CD4-positive, alpha-beta T cell treated with Interleukin-10 for 1 hour (primary cell): Measurements from ENCODE around the gene NTPCR.

Experiments
- DNase-seq: peaks from one replicate; pipeline ENCODE4 v3.0.0-alpha.2; 2020

NTPCR gene

DNA sequence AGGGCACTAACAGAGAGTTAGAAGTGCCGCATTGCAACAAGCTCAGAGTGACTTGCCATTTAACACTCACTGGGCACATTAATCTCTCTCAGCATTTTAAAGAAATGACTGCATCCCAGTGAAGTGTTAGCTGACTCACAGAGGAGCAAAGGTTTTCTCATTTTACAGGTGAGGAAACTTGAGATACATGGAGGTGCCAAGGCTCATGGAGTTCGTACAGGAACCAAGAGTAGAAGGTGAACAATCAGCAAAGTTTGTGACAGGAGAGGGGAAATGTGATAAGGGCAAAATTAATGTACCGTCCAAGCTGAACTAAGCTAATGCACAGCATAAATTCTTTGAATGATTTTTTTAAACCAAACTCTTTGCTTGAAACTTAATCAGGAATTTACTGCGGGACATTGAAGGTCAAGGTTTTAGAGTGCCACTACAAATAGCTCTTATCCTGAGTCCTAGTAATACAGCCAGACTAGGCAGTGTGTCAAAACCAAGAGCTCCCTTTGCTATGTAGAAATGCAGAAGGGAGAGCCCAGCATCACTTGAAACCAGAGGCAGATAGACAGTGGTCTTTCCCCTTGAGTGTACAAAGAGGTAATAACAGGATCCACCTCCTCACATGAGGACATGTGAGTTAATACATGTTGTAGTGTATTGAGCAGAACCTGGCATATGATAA is 22.4 kb upstream of the NTPCR start:
- no peak for DNase-seq

DNA sequence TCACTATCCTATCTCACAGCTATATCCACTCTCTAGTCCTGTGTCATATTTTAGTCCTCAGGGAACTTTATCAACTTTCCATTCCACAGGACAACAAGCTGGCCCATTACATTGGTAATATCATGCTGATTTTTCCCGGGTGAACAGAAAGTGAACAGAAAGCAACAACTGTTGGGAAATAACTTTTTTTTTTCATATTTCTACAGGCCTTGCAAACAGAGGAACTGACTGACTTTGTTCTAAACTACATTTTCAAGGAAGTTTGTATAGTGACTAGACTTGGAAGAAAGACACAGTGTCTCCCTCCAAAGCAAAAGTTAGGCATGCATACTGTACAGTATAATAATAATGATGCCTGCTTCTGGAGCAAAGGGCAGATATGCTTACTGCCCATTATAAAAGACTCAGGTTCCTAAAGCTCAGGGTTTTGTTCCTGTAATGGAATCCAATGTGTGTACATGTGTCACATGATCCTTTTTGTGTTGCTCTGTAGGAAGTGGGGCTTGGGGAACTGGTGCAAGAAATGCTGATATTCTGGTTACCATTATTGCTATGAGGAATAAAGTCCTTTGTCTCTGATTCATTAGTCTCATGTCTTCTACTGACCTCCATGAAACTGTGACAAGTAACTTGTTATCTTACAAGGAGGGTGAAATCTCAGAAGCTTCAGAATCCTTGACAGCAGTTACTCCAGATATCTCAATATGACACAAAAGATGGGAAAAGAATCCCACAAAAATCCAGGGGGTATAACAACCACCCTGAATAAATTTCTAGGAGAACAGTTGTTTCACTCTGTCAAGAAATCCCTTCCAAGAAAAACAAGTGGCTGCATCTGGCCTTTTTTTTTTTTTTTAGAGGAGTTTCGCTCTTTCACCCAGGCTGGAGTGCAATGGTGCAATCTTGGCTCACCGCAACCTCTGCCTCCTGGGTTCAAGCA is 17.7 kb upstream of the NTPCR start:
- no peak for DNase-seq

DNA sequence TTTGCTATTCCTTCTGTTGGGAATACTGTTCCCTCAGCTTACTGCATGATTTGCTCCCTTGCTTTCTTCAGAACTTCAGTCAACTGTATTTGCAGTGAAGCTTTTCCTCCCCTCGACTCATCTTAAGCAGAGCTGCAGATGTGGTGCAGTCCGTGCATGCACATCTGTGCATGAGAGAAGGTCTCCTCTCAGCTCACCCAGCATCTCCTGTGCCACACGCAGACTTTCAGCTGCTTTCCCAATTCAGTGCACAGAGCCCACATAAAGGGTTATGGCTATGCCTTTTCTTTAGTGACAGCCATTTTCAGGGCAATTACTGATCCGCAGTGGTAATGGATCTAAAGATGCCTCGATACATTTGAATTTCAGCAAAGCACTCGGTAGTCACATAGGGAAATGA is 13.5 kb upstream of the NTPCR start:
- no peak for DNase-seq

DNA sequence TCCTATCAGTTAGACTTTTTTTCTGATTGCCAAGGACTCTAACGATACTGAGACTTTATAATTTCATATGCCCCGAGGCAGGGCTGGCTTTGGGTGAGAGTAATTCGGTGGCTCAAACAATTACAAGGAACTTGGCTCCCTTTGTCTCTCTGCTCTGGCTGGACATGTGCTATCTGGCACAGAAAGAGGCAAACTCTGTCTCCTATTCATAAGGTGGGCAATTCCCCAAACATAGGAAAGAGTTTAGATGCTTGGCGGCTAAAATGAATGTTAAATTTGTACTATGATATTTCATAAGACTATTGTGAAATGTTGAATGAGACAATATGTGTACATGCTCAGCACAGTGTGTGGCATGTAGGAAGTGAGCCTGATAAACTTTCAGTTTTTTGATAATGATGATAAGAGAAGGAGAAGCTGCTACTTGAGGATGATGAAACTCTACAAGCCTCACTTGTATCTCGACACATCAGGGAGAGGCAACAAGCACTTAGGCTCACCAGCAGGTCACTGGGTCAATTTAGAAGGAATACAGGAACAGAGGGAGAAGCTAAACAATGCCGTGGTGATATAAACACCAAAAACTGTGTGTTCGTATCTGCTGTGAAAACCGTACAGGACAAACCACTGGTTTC is 12.6 kb upstream of the NTPCR start:
- DNase-seq, result no peak

DNA sequence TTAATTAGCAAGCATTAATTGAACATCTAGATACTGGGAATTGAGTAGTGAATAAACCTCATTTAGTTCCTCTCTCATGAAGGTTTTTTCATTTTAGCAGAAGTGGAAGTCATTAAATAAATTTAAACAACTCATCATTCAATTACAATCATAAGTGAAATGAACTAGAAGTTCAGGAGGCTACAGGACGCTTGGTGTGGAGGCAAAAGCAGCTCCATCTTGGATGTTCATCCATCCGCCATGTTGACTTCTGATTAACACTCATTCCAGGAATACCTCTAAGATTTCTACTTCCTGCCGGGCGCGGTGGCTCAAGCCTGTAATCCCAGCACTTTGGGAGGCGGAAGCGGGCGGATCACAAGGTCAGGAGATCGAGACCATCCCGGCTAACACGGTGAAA is 11.5 kb upstream of the NTPCR start:
- DNase-seq, result no peak

DNA sequence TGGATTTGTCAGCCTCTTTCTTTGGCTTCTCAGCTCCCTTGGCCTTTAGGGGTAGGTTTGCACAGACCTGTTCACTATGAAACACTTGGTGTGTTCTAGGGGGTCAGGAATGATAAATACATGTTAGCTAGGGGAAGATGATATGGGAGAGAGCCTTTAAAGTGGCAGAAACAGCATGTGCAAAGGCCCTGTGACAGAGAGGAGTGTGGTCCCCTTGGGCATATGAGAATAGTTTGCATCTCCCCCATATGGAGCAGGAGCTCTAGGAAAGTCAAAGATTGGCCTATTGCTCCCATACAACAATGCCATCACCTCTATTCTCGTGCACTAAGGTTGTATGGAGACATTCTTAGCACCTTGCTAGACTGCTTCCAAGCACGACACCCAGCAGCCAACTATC is 10.7 kb upstream of the NTPCR start:
- no peak for DNase-seq

DNA sequence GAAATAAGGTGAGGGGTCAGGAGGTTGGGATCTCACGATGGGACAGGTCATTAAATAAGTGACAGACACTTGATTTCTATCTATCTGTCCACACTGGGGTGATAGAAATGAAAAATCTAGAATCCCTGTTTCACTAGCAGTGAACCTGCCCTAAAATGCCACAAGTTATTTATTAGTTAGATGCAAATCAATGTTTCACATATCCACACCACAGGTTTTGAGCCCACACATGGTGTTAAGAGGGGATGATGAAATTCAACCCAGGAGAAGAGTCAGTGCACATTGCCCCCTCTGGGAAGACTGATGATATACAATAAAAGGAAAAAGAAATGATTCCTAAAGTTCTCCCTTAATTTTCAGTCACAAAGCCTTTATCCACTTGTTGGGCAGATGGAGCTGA is 10.1 kb upstream of the NTPCR start:
- DNase-seq, result no peak

DNA sequence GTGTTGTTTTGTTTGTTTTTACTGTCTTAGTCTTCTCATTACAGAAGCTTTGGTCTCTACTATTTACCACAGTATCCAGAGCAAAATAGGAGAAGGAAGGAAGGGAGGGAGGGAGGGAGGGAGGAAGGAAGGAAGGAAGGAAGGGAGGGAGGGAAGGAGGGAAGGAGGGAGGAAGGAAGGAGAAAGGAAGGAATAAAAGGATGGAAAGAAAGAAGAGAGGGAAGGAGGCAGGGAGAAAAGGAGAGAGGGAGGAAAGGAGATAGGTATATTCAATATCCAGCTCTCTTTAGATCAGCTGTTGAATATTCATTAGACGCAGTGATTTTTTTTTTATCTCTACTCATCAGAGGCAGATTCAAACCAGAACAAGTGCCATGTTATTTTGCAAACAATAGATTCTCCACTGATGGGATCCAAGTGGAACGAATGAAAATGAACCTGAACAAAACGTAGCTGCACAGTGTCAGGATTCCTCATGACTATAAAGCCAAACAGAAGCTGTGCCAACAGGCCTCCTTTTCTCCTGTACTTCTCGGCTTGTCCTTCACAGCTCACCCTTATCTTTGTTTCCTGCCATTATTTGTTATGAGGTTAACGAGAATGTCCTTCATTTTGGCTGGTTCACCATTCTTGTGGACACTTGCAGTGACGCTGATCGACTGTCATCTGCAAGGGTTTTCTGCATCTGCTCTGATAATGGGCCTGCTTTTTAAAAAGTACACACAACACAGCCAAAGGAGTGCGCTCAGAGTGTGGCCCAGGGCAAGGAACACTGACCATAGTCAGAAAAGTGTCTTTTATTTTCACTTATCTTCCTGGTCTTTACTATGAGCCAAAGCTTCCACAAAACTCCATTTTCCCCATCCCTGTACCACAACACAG is 7.8 kb upstream of the NTPCR start:
- DNase-seq, result no peak

DNA sequence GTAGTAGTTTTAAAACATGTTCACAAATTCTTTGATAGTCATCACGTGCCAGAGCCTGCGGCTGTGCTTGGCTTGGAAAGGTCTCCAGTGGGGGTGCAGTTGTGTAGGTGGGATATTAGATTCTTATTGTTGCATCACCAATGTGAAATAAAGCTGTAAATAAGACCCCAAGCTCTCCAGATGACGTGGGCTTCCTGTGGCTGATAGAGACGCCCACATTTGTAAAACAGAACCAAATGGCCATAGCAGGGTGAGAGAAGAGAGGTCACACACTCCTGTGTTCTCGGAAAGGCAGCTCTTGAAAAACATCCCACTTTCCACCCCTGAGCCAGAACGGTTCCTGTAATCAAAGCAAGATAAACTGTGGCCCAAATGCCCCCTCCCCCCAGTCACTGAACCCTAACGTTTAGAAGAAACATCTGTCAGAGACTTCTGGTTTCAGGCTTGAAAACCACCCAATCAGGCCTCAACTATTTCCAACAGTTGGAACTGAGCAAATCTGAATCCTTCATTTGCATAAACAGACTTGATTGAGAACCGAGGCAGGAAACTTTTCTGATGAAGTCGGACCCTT is 6.6 kb upstream of the NTPCR start:
- no peak for DNase-seq

DNA sequence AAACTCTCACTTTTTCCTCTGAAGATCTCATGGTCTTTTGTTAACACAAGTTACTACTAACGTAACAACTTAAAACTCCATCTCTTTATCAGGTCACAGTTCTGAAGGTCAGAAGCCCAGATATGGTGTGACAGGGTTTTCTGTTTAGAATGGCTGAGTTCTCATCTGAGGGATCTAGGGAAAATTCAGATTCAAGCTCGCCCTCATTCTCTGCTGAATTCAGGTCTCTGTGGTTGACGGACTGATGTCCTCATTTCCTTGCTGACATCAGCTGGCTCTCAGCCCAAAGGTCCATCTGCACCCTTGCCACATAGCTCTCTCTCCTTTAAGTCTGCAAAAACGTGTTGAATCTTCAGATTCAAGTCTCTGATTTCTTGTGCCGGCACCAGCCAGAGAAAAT is 6.1 kb upstream of the NTPCR start:
- no peak for DNase-seq

DNA sequence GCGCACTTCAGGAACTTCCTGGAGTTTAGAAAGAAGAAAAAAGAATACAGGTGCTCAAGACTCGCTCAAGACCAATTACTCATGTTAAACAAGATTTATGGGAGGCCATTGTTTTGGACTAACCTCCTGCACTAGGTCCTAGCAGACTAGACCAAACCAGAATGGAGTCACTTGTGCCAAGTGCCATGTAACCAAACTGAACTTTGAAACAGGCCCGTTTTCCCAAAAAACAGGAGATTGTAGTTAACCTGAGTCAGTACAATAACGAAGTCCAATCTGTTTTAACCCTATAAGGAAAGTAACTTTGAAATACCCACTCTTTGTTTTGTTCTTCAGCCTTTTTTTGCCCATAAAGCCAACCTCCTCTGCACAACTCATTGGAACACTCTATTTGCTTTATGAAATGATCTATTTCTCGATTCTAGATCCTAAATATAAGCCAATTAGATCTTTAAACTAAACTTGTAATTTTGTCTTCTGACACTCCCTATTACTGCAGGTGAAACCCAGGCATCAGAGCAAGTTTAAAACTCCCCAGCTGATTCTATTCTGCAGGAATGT is 695 bp upstream of the NTPCR start:
- DNase-seq, result no peak

DNA sequence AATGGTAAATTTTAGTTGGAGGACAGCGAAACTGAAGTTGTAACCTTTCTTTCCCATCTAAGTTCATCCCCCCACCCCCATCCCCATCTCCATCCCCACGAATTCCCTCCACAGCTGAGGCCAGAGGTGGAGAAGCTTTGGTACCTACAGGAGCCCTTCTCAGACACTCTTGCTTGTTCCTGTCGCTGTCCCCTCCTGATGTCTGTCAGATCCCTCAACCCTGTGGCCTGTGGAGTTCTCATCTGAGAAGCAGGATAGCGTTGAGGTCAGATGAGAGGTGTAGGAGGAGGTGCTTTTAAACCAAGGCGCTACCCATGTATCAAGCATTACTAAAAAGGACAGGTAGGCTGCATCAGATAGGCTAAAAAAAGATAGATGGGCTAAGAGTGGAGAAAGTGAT is 769 bp downstream of the NTPCR start:
- peak; percentile 25 for DNase-seq

DNA sequence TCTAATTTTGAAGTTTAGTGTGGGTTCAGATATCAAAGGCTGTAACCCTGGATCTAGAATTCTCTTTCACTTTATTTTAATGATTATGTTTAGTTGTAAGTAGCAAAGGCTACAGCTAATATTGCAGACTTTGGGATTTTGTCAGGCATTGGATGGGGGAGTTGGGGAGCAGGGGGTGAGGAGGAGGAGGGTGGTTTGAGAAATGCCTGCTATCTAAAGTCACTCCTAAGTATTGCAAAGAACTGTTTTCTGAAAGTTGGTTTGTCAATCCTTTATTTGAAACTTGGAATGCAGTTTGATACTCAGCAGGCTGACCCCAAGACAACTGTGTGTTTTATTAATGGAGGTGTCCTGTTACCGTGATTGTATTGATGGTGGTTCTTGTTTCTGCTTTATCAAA is 1.2 kb downstream of the NTPCR start:
- DNase-seq, result no peak

DNA sequence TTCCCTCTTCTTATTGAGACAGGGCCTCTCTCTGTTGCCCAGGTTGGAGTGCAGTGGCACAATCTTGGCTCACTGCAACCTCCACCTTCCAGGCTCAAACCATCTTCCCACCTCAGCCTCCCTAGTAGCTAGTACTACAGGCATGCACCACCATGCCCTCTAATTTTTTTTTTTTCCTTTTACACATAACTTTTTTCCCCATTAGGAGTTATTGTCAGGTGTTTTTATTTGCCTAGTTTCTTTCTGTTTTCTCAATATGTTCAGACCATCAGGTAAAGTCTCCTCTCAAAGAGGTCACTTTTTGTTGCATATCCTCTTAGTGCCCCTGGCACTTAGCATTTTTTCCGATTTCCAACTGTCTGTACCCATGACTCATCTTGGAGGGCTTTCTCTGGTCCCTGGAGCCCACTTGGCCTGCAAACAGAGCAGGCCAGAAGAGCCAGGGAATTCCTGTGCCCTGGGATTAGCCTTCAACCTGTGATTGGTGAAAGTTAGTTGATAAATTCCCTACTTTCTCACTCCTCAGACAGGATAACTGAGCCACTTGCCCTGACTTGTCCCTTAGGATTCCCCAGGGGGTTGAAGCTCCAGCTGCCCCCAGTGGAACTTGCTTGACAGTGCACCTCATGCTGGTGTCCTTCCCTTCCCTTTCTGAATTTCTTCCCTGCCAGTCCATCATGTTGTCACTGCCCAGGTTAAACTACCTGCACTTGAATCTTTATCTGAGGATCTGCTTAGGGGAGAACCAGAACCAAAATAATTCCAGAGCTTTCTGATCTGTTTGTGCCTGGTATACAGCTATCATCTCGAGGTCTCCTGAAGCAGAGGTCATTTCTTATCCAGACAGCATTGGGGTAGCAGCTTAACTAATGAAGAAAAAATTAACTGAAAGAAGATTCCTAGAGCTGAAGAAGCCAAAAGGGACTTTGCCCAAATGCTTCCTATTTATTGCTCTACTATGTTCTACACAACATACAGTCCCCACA is 2.4 kb downstream of the NTPCR start:
- peak; percentile 33 for DNase-seq

DNA sequence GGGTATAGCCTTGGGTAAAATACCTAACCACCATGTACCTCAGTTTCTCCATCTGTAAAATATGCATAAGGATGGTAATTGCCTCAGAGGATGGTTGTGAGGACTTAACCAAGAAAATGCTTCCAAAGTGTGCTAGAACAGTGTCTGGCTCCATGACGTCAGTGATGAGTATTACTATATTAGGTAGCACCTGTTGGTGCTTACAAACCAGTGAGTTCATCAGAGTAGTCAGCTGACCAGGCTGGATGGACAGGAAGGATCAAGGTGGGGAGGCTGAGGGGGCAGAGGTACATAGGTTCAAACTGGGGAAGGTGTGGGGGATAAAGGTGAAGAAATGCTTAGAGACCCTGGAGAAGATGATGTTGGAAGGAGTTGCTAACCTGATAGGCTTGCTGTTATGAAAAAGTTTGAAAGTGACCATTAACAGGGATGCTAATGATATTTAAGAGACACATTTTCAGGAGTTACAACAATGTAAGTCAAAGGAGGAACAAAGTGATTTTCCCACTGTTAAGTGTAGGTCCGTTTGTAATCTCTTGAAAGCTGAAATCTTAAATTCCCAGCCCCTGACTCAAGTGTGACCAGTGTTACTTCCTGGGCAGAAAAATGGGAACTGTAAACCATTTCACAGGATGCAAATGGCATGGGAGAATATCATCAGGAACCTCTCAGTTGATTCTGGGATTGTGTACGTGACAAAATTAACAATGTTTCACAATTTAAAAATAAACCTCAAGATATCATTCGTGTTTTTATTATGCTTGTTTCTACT is 4.4 kb downstream of the NTPCR start:
- DNase-seq, result no peak

DNA sequence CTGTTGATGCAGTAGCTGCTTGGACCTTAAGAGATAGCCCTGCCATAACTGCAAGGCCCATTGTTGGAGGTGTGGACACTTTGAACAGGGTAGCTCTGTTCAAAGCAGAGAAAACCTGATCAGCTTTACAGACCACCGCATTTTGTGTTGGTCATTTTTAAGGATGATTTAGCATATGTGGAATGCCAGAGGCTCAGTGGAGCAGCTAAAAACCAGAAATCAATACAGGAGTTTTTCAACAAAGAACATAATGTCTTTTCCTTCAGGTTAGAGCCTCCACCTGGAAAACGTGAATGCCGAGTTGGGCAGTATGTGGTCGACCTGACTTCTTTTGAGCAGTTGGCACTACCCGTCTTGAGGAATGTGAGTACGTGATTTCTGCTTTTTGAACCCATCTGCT is 5.7 kb downstream of the NTPCR start:
- DNase-seq, result no peak

DNA sequence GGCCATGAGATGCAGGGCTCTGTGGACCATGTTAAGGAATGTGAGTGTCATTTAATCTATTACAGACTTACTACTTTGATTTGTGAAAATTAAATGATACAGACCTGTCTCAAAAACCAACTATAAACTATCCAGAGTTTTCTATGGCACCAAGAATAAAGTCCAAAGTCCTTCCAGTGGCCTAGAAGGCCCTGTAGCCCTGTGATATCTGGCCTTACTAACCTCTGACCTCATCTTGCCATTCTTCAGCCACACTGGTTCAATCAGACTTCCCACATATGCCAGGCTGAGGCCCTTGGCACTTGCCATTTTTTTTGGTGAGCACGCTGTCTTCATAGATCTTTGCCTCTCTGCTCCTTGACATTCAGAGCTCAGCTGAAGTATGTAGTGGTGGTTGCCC is 7.7 kb downstream of the NTPCR start:
- no peak for DNase-seq

DNA sequence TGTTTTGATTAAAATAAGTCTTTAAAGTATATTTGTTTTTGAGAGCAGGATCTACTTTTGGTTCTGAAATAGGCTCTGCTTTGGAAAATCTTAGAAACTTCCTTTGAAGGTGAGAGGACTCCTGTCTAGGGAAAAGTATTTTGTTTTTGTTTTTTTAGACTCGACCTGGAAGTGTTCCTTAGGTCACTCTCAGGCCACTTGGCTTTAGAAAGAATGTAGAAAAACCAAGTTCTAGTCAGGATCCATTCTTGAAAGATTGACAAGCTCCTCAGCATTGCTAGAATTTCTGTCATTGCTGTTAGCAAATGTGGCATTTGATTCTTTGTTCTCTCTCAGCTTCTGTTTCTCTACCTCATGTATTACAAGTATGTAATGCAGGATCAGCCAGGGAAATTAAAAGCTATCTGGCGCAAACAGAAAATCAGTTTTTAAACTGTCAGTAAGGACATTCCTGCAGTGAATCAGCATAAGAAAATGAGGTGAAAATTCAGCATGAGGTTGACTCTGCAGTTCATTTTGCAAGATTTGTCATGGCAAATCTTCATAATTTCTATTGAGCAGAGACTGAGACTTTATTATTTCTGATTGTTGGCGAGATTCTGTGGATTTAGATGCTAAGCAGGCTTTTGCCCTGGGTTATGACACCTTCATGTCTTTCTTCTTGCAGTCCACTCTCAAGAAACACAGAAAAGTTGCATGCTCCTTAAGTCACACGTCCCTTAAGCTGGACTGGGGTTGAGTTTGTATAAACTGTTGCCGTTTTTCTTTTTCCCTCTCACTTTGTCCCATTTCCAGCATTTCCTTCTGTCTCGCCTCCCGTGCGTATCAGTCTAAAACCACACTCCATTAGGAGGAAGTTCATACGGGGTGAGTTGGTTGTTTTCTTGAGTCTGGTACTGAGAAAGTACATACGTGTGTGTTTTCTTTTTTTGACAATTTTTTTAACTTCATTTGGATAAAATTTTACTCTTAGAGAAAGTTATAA is 12.6 kb downstream of the NTPCR start:
- DNase-seq, result no peak

DNA sequence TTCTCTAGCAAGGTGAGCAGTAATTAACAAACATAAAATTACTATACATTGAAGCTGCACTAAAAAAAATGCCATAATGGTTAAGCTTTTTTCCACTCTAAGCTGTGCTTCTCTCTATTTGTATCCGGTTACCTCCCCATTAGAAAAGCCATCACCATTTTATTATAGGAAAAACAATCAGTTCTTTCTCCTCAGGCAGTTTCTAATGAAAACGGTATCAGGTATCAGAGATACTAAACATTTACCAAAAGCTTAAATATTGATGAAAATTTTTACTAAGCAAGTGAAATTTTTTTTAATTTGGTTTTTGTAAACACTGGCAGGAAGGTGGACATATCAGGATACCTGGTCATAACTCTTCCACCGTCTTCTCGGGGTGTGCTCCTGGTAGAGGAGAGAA is 14.2 kb downstream of the NTPCR start:
- no peak for DNase-seq
